Fibroblast of the conjunctiva (primary cell): ENCODE results near the gene CPNE6.

Experiments used
- DNase-seq: peaks from one replicate; pipeline ENCODE4 v3.0.0-alpha.2; 2010; ENCODE audit warnings: low read depth

Gene CPNE6

GRCh38 chr14:24054646-24055045 lies 16.7 kb upstream of the CPNE6 start:
- no peak for DNase-seq

- no peak for DNase-seq
These were observed 15.2 kb upstream of the CPNE6 start for GRCh38 chr14:24055971-24056799.

- no peak for DNase-seq
These were observed 14.6 kb upstream of the CPNE6 start for GRCh38 chr14:24056800-24057184.

- no peak for DNase-seq
These were observed 14.1 kb upstream of the CPNE6 start for GRCh38 chr14:24057271-24057670.

GRCh38 chr14:24057867-24058259 lies 13.5 kb upstream of the CPNE6 start:
- no peak for DNase-seq

- DNase-seq = peak; percentile 61
These were observed 13.0 kb upstream of the CPNE6 start for GRCh38 chr14:24058260-24058950.

GRCh38 chr14:24058951-24059475 lies 12.3 kb upstream of the CPNE6 start:
- no peak for DNase-seq

GRCh38 chr14:24059841-24060388 lies 11.4 kb upstream of the CPNE6 start:
- no peak for DNase-seq

- DNase-seq = no peak
These were observed 10.9 kb upstream of the CPNE6 start for GRCh38 chr14:24060443-24060842.

- no peak for DNase-seq
These were observed 10.1 kb upstream of the CPNE6 start for GRCh38 chr14:24060984-24061913.

- no peak for DNase-seq
These were observed 9.0 kb upstream of the CPNE6 start for GRCh38 chr14:24062216-24062980.

- DNase-seq = no peak
These were observed 8.0 kb upstream of the CPNE6 start for GRCh38 chr14:24063263-24063836.

GRCh38 chr14:24064091-24064795 lies 7.1 kb upstream of the CPNE6 start:
- DNase-seq = no peak

GRCh38 chr14:24064856-24065255 lies 6.5 kb upstream of the CPNE6 start:
- no peak for DNase-seq

- DNase-seq = no peak
These were observed 6.0 kb upstream of the CPNE6 start for GRCh38 chr14:24065408-24065807.

GRCh38 chr14:24066496-24067132 lies 4.7 kb upstream of the CPNE6 start:
- DNase-seq = no peak

- DNase-seq = no peak
These were observed 4.0 kb upstream of the CPNE6 start for GRCh38 chr14:24067133-24068082.

- DNase-seq = no peak
These were observed 2.5 kb upstream of the CPNE6 start for GRCh38 chr14:24068711-24069410.
